Rectal smooth muscle tissue (tissue), 1 donor: Measurements from ENCODE around the gene HDAC4.

Experiments used
- H3K27ac ChIP-seq: one replicate; pipeline ENCODE4 v1.7.0; 2013; ENCODE audit warnings: low read depth, low read length, inconsistent platforms
- H3K27me3 ChIP-seq: one replicate; pipeline ENCODE4 v1.7.0; 2013; ENCODE audit warnings: low read length; ENCODE audit not compliant: control insufficient read depth, insufficient read depth
- H3K36me3 ChIP-seq: one replicate; pipeline ENCODE4 v1.7.0; 2013; ENCODE audit warnings: low read length; ENCODE audit not compliant: control insufficient read depth, insufficient read depth
- H3K4me1 ChIP-seq: one replicate; pipeline ENCODE4 v1.7.0; 2013; ENCODE audit warnings: low read length; ENCODE audit not compliant: control insufficient read depth, insufficient read depth
- H3K4me3 ChIP-seq: one replicate; pipeline ENCODE4 v1.7.0; 2013; ENCODE audit warnings: low read length
- H3K9ac ChIP-seq: one replicate; pipeline ENCODE4 v1.7.0; 2013; ENCODE audit warnings: low read length

Gene HDAC4

DNA sequence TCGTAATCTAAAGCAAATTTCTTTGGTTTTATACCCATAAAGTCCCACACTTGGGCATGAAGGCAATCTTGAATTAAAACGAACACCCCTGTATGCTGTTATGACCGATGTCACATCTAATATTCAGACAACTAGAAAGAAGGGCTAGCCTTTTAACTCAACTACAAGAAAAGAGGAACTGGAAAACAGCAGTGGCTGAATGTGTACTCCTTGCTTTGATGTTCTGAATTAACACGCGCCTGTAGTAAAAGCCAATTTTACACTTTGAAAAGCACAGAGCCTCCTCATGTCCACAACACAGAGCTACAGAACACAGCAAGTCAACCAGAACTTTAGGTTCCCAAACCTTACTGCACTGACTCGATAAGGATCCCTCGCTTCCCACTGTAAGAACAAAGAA, 147.6 kb downstream of the HDAC4 start:
- H3K4me3 ChIP-seq, result no peak overlapping the region
- no peaks in the 10 kb centered on the region for H3K27me3 ChIP-seq
- H3K4me1 ChIP-seq, result peaks cover 32% of the 10 kb centered on the region
- H3K36me3 ChIP-seq, result no peaks in the 10 kb centered on the region
- no peak overlapping the region for H3K27ac ChIP-seq
- H3K9ac ChIP-seq, result no peak overlapping the region

- H3K27me3 ChIP-seq, result no peaks in the 10 kb centered on the region
- no peak overlapping the region for H3K27ac ChIP-seq
- H3K36me3 ChIP-seq, result no peaks in the 10 kb centered on the region
- no peak overlapping the region for H3K9ac ChIP-seq
- H3K4me3 ChIP-seq, result no peak overlapping the region
- peaks cover 32% of the 10 kb centered on the region for H3K4me1 ChIP-seq
Measured at GRCh38 chr2:239252801-239253200, 148.0 kb downstream of the HDAC4 start.

DNA sequence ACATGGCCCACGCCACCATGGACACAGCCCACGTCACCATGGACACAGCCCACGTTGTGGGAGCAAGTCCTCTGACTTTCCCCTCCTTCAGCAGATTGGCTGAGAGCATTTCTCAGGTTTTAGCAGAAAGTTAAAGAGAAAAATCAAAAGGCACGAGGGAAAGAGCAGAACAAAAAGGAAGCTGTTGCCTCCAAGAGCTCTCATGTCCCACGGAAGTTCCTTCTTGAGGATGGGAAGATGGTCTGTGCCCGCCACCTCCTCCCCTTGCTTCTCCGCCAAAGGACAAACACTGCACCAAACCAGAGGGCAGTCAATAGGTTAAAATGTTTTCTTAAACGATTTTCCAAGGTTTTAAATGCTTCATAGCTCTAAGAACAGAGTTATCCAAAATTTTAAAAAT, 148.4 kb downstream of the HDAC4 start:
- H3K27ac ChIP-seq, result no peak overlapping the region

DNA sequence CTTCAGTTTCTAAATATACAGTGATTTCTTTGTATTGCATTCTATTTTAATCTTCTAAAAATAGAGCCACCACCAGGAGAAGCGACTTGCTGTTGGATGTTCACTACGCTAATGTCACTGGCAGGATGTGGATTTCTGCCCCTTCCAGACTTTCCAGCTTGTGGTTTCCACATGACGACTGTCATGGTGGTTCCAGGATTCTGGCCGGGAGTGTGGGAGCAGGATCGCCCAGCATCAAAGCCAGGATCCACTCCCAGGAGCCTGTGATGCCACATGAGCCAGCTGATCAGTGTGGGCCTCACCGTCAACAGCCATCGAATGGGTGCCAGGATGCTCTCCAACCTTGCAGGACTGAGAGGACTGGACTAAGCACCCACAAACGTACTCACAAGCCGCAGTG, 148.8 kb downstream of the HDAC4 start:
- Histone ChIP-seq H3K27me3 (no peaks in the 10 kb centered on the region), H3K36me3 (no peaks in the 10 kb centered on the region), H3K4me1 (peaks cover 29% of the 10 kb centered on the region), H3K4me3 (no peak overlapping the region), H3K9ac (no peak overlapping the region), H3K27ac (no peak overlapping the region)

More for the DNA sequence above, 148.4 kb downstream of the HDAC4 start:
- Histone ChIP-seq H3K4me3 (no peak overlapping the region), H3K27me3 (no peaks in the 10 kb centered on the region), H3K36me3 (no peaks in the 10 kb centered on the region), H3K9ac (no peak overlapping the region), H3K4me1 (peaks cover 31% of the 10 kb centered on the region)

DNA sequence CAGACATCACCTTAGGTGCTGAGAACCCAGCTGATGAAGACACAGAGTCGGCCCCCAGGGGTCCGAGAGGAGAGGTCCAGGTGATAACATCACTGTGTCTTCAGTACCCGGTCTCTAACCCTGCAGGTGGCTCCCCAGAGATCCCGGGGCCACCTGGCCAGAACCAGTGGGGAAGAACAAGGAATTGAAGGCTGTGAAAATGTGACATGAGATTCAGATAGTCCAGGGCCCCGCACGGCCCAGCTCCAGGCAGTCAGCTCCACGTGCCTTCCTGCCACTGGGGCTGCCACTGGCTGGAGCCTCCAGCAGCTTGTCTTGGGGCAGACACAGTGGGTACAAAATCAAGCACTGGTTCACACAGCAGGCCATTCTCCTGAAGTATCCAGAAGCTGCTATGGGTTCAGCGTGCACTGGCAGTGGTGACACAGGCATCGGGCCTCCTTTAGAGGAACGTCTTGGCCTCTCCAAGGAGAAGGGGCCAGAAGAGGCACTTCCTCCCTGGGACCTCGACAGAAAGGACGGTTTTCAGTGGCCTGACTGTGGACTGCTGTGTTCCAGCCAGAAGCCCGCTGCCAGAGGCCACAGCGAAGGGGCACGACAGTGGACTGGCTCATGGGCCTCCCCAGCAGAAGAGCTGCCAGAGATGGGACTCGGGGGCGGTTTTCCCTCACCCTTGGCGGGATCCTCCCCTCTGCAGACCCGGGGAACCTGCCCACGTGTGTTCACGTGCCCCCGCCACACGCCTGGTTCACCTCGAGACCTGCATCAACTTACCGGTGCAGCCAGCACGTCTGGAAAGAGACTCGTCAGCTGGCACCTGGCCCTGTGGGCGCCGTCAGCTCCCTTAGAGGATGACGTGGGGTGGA, 150.4 kb downstream of the HDAC4 start:
- Histone ChIP-seq H3K4me3 (no peak overlapping the region), H3K36me3 (no peaks in the 10 kb centered on the region), H3K4me1 (peaks cover 32% of the 10 kb centered on the region), H3K9ac (no peak overlapping the region), H3K27me3 (no peaks in the 10 kb centered on the region), H3K27ac (peak overlapping the region; percentile 10)

DNA sequence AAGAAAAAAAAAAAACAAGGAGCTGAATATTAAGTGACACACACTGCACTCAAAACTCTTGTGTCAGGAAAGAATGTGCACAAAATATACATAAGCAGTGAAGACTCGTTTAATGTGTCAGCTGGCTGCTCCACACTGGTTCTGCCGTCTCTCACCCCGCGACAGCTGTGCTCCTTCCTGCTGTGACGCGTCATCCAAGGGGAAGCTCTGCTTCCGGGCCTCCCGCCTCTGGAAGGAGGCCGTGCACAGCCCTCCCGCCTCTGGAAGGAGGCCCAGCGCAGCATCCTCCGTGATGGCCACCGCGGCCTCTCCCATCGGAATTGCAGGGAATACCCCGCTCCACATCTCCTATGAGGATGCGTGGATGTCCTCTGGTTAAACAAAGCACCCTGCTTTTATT, 151.0 kb downstream of the HDAC4 start:
- H3K27me3 ChIP-seq, result no peaks in the 10 kb centered on the region
- no peaks in the 10 kb centered on the region for H3K36me3 ChIP-seq
- H3K4me1 ChIP-seq, result peaks cover 34% of the 10 kb centered on the region
- peak overlapping the region; percentile 2 for H3K27ac ChIP-seq
- no peak overlapping the region for H3K4me3 ChIP-seq
- no peak overlapping the region for H3K9ac ChIP-seq

DNA sequence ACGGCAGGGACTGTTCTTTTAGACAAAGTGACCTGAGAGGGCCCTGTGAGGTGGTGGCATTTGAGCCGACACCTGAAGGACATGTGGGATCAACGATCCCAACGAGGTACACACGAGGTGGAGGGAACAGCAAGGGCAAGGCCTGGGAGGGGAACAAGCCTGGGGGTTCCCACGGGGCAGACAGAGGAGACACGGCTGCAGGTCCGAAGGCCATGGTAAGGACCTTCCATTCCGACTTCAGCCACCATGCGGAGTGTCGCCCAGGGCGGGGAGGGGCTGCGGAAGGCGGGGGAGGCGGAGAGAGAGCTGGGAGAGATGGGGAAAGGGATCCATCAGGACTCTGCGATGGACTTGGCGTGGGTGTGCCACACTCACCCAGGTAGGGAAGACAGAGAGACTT, 151.8 kb downstream of the HDAC4 start:
- Histone ChIP-seq H3K4me1 (peaks cover 36% of the 10 kb centered on the region), H3K27ac (no peak overlapping the region), H3K4me3 (no peak overlapping the region), H3K36me3 (no peaks in the 10 kb centered on the region), H3K27me3 (no peaks in the 10 kb centered on the region), H3K9ac (no peak overlapping the region)

- peak overlapping the region; percentile 24 for H3K27ac ChIP-seq
- H3K4me1 ChIP-seq, result peaks cover 30% of the 10 kb centered on the region
- no peaks in the 10 kb centered on the region for H3K27me3 ChIP-seq
- no peak overlapping the region for H3K4me3 ChIP-seq
- H3K9ac ChIP-seq, result no peak overlapping the region
- no peaks in the 10 kb centered on the region for H3K36me3 ChIP-seq
Measured at GRCh38 chr2:239247401-239248245, 153.2 kb downstream of the HDAC4 start.

GRCh38 chr2:239246723-239247122, 154.1 kb downstream of the HDAC4 start:
- peak overlapping the region; percentile 24 for H3K27ac ChIP-seq
- H3K27me3 ChIP-seq, result no peaks in the 10 kb centered on the region
- H3K4me1 ChIP-seq, result peaks cover 28% of the 10 kb centered on the region
- H3K4me3 ChIP-seq, result peak overlapping the region; percentile 10
- H3K36me3 ChIP-seq, result no peaks in the 10 kb centered on the region
- no peak overlapping the region for H3K9ac ChIP-seq

GRCh38 chr2:239245872-239246721, 154.7 kb downstream of the HDAC4 start:
- no peak overlapping the region for H3K9ac ChIP-seq
- no peaks in the 10 kb centered on the region for H3K36me3 ChIP-seq
- no peaks in the 10 kb centered on the region for H3K27me3 ChIP-seq
- H3K27ac ChIP-seq, result peak overlapping the region; percentile 24
- H3K4me1 ChIP-seq, result peaks cover 32% of the 10 kb centered on the region
- H3K4me3 ChIP-seq, result peak overlapping the region; percentile 10

DNA sequence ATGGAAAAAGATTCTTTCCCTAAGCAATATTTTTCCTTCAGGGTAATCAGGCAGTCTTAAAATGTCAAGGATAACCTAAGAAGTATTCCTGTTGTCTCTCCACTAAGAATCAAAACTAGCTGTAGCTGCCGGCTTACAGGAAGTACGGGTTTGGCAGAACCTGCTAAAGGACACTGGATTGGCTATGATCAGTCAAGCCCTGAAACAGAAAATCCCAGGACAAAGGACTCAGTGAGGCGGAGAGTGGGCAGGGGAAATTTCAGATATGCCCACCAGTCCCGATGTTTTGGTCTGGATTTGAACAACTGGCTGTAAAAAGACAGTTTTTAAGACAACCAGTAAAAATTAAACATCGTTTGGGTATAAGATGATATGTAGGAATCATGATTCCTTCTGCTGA, 155.7 kb downstream of the HDAC4 start:
- Histone ChIP-seq H3K4me3 (no peak overlapping the region), H3K27ac (peak overlapping the region; percentile 24), H3K9ac (no peak overlapping the region), H3K36me3 (no peaks in the 10 kb centered on the region), H3K4me1 (peaks cover 41% of the 10 kb centered on the region), H3K27me3 (no peaks in the 10 kb centered on the region)

GRCh38 chr2:239244625-239245024, 156.2 kb downstream of the HDAC4 start:
- no peak overlapping the region for H3K9ac ChIP-seq
- no peak overlapping the region for H3K27ac ChIP-seq
- H3K4me1 ChIP-seq, result peaks cover 43% of the 10 kb centered on the region
- no peaks in the 10 kb centered on the region for H3K36me3 ChIP-seq
- no peak overlapping the region for H3K4me3 ChIP-seq
- no peaks in the 10 kb centered on the region for H3K27me3 ChIP-seq
